HuH-7.5 (cell line): ENCODE data around the gene SEC14L3.
"Not testable (repeated sequence)": the region's sequence is repeated elsewhere in the genome, so short reads cannot be mapped to it uniquely, and the experiment has no call there.

Experiments
- DNase-seq: peaks from one replicate; pipeline ENCODE4 v3.0.0; 2011; ENCODE audit warnings: low spot score

The SEC14L3 gene

DNA sequence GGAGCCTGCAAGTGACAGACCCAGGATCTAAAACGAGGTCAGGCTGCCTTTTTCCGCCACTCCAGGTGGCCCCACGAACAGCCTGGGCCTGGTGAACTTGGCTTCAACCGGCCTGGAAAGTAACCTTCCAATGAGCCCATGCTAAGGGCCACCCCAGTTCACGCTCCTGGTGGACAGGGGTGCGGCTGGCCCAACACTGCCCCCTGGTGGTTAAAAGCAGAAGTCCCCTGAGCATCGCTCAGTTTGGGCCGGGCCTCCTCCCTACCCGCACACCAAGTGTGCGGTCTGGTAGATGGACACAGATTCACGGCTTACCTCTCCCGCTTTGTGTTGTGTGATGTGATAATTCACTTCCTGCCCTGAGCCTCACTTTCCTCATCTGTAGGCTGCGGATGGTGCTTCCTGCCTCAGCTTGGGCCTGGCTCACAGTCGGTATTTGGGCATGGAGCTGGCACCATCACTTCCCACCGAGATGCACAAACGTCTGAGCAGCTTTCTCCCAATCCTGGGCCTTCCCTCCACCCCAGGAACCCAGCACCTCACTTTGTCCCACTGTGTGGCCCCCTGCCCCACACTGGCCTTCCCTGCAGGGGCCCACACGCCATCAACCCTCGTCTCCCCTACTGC, 13.7 kb upstream of the SEC14L3 start:
- DNase-seq = peak; percentile 89

DNA sequence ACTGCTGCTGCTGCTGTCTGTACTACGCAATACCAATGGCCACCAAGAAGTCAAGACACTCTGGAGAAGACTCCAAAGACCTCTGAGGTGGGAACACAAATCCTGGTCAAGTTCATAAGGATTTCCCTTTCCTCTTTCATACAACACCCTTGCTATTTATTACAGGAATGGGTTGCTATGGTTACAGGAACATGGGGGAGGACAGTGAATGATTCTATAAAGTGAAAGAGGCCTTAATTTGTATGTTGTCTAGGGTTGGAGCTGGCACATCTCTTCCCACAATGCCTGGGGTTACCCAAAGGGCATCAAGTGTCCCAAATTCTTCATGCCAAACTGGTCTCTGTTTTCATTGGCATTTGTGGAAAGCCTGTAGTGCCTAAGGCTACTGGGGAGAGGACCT, 11.4 kb upstream of the SEC14L3 start:
- no peak for DNase-seq

DNA sequence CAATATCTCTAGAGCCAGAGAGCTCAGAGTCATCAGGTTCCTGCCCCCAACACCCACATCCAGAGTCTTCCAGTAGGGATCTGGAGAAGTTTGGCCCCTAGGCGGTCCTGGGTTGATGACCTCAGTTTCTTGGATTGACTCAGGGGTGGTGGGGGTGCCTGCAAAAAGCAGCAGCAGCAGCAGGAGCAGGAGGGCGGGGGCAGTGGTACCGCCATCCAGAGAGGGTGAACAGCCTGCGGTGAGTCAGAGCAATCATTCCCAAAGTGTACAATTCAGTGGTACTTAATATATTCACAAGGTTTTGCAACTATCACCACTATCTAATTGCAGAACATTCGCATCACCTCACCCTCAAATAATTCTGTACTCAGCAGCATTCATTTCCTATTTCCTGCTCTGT, 9.9 kb upstream of the SEC14L3 start:
- no peak for DNase-seq

DNA sequence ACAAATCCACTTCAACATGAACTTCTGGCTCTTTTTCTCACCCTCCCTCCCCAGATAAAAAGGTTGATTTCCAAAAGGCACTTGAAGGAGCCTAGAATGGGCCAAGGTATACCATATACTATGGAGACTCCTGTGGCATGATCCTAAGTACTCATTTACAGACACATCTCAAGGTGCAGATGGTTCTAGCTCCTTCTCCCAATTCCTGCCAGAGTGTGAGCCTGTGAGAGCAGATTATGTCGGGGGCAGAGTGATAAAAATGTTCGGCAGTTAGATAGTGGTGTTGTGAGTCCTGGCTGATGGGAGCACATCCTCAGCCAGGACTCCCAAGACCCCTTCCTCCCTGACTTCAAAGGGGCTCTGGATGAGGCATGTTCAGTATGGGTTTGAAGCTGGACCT, 8.2 kb upstream of the SEC14L3 start:
- no peak for DNase-seq

DNA sequence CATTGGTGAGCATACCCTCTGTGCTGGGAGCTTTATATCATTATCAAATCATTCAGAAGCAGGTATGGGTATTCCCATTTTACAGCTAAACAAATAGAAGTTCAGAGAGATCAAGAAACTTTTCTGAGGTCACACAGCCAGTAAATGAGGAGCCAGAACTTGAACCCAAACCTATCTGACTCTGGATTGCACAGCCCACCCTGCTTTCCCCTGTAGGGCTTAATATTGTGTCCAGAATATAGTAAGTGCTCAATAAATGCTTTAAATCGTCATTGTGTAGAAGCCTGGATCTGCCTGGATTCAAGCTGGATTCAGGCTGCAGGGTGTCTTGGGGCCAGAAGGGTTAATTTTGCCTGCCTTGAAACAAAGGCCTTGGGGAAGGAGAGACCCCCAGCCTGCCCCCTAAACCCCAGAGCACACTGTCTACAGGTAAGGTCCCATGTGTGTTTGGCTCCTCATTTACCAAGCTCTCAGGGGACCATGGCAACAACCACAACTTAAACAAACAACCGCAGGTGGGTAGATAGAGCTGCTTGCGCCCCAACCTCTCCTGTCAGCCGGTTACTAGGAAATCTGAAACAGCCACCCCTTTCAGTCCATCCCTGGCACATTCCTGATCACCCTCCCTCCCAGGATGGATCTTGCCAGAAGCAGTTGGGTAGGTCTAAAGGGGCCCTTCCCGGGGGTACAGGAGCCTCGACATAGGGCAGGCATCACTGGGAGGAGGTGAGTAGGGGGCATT, 3.0 kb upstream of the SEC14L3 start:
- no peak for DNase-seq

DNA sequence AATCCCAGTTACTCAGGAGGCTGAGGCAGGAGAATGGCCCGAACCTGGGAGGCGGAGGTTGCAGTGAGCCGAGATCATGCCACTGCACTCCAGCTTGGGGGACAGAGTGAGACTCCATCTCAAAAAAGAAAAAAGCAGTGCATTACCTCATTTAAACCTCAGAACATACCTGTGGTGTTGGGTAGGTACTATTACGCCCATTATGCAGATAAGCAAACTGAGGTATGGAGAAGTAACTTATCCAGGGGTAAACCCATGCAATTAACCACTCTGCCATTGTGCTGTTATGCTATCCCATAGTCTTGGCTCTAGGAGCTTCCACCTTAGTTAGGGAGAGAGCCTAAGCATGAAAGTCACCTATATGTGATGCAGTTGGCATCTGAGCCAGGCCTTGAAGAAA, 2.3 kb upstream of the SEC14L3 start:
- no peak for DNase-seq

DNA sequence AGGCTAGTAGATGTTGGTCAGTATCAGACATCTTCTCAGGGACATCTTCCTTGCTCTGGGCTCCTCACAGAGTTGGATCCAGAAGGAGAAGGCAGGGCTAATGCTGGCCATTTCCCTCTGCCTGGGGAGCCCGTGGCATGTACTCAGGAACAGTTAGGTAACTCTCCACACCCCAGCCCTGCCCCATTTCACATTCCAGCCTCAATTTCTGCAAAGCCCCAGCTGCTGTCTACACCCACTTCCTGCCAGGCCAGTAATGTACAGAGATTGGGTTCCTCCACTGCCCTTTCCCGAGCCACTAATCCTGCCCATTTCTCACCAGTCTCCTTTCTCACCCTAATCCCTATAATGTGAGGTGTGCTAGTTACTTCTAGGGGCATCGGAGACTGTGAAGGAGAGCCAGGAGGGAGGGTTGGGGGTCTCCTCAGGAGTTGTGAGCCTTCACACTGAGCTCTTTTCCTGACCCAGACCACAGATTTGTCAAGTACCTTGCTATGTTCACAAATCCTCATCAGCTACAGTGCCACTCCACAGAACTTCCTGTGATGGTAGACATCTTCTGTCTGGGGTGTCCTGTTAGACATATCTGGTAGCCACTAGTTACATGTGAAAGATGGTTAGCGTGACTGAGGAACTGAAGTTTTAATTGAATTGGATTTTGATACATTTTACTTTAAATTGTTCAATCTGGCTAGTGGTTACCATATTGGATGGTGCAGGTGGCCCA, 1.3 kb upstream of the SEC14L3 start:
- DNase-seq = no peak

DNA sequence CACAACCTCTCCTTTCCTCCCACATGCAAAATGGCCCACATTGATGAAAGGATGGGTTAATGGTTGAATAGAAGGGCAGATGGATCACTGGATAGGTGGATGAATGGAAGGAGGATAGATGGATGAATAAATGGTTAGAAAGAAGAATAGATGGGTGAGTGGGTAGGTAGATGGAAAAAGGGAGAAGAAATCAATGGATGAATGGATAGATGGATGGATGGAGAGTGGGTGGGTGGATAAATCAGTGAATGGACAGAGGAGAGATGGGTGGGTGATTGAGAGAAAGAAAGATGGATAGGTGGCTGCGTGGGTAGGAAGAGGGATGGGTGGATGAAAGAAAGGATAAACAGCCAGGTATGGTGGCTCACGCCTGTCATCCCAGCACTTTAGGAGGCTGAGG, 1.2 kb downstream of the SEC14L3 start:
- no peak for DNase-seq

DNA sequence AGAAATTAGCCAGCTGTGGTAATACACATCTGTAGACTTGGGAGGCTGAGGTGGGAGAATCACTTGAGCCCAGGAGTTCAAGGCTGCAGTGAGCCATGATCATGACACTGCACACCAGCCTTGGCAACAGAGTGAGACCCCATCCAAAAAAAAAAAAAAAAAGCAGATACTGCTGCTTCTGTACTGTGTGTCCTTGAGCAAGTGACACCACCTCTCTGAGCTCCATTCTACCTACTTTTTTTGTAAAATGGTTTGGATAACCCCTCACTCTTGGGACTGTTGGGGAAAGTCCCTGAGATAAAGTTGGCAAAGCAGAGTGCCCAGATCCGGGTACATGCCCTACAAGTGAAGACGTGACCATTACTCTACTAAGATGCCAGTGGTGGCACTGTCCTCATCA, 2.7 kb downstream of the SEC14L3 start:
- DNase-seq = no peak

DNA sequence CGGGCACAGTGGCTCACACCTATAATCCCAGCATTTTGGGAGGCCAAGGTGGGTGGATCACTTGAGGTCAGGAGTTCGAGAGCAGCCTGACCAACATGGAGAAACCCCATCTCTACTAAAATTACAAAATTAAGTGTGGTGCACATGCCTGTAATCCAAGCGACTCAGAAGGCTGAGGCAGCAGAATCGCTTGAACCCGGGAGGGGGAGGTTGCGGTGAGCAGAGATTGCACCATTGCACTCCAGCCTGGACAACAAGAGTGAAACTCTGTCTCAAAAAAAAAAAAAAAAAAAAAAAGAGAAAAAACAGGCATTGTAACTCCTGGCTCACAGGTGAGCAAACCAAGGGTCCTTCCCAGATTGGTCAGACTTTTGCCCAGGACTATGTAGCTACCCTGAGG, 11.3 kb downstream of the SEC14L3 start:
- DNase-seq = not testable (repeated sequence)

DNA sequence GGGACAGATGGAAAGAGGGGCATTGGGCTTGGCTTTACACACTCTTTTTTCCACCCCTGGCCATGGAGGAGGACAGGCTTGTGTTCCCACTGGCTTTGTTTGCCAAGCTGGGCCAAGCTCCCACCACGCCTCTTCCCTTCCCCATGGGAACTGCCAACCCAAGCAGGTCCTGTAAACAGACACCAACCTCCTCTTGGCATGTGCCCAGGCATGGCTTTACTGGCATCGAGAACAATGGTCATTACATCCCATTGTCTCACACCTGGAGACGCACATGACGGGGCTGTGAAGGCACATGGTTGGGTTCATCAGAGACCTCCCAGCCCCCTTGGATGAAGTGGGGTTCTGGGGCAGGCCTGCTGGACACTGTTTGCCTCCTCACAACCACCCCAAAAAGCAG, 11.7 kb downstream of the SEC14L3 start:
- no peak for DNase-seq

DNA sequence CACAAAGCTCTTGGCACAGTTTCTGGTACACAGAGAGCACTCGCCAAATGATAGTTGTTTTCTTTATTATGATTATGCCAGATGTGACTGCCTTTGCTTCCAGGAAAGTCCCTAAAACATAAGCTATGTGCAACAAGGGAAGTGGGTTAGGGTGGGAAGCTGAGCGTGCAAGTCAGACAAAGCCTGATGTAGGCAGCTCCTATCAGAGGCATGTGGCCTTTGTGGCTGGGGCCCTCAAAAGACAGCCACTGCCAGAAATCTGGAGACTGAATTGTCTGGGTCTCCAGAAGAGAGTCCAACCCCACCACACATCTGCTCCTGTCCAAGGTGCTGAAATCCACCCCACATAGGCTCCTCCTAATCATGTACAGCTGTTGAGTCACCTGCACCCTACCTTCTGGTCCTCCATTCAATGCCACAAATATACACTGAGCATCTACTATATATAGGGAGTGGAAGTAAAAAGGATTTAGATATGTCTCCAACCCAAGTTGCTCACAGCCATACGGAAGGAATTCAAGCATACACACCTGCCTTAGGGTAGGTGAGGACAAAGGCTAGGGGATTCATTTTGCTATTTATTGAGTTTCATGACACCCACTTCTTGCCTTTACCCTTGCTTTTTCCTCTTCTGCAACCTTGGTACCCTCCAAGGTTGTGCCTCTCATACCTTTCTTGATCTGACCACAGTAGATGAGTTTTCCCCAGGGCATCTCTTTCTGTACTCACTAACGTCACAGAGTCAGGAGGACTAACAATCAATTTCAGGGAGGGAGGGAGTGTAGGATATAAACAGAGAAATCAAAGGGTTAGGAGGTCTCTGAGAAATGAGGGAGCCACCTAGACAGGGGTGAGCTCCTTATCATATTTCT, 12.4 kb downstream of the SEC14L3 start:
- DNase-seq = no peak

DNA sequence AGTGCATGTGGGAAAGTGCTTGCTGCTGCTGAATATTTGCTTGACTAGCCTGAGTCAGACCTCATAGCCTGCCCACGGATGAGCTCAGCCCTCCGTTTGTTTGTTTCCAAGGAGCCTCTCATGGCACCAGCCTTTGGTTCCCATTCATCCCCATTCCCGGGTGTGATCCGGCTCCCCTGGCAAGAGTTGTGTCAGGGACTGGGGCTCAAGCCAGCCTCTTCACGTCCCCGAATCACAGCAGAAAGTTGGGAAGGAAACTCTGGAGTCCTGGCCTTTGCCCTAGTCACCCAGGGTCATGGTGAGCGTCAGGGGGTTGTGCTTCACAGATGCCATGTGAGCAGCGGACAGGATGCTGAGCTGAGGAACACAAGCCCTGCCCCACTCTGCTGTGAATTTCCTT, 13.8 kb downstream of the SEC14L3 start:
- DNase-seq = no peak

DNA sequence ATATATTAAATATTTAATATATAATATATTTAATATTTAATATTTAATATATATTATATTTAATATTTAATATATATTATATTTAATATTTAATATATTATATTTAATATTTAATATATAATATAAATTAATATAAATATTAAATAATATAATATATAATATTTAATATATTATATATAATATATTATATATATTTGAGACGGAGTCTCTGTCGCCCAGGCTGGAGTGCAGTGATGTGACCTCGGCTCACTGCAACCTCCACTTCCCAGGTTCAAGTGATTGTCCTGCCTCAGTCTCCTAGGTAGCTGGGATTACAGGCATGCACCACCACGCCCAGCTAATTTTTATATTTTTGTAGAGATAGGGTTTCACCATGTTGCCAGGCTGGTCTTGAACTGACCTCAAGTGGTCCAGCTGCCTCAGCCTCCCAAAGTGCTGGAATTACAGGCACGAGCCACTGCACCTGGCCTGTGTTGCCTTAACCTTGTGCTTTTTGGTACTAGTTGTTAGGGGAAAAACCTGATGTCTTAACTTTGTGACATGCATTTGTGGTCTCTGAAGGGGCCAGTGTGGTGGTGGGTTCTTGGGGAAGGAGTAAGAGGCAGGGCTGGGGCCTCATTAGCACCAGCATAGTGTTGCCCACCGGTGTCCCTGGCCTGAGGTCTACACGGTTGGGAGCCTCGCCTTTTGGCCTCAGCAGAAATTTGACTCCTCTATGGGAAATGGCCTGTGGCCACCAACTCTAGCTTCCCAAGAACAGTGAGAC, 16.6 kb downstream of the SEC14L3 start:
- DNase-seq = no peak

DNA sequence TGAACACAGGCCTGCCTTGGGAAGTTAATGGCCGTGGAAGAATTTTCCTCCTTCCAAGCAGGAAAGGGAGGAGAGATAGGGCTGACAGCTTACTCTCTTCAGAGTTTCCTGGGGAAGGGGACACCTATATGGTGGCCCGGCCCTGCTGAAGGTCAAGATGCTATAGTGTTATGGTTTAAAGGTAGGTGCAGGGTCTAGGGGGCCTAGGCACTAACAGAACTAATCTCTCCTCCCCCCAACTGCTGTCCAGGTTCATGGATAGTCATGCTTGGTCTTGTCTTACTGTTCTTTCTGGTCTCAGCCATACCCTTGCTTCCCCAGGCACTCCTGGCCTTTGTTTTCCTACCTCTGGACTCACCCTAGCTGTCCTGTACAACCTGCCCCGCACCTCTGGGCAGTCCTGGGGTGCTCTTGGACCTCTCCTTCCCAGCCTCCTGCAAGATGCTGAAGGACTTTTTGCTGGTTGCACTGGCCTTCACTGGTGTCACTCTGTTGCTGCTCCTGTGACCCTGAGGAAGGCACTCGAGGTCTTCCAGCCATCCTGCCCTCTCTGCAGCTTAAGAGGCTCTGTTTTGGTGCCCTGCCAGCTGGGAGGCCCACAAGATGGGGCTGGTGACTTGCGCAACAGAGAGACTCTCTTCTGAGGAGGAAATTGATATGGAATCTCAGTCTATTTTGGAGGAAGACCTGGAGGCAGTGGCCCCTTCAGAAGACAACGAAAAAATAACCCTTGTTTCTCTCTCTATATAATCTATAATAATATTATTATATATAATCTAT, 17.9 kb downstream of the SEC14L3 start:
- no peak for DNase-seq

DNA sequence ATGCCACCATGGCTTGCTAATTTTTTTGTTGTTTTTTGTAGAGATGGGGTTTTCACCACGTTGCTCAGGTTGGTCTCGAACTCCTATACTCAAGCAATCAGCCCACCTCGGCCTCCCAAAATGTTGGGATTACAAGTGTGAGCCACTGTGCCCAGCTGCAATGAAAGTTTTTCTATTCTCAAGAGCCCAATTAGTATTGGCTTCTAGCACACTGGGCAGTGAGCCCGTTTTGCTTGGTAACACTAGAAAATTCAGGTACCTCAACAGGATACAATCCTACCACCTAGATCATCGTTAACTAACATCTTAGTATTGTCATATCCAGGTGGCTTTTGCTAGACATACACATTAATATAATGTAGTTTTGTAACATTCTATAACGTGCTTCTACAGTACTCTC, 19.0 kb downstream of the SEC14L3 start:
- no peak for DNase-seq

DNA sequence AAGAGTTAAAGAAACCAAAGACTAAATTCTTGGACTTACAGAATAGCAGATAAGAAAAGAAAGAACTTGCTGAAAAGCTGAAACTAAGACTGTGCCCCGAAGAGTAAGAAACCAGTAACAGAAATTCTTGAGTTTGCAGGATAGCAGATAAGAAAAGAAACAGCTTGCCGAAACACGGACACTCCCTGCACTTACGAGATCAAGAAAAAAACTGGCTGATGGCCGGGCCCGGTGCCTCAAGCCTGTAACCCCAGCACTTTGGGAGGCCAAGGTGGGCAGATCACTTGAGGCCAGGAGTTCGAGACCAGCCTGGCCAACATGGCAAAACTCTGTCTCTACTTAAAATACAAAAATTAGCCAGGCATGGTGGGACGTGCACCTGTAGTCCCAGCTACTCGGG, 20.3 kb downstream of the SEC14L3 start:
- not testable (repeated sequence) for DNase-seq

DNA sequence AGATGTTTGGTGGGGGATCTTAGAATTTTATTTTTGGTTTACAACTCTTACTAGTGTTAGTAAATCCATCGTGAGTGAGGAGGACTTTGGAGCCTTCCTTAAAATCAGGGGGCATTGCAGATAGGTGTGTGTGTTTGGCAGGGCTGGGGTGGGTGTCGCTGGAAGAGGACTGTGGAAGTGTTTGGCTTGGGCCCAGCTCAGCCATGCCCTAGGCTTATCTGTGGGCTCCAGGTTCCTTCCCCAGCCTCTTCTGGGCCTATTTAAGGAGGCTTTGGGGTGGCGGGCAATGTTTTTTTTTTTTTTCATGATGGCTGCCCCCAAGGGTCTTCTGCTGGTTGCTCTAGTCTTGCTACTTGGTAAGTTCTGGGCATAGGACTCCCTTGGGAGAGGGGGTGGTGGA, 24.2 kb downstream of the SEC14L3 start:
- no peak for DNase-seq

DNA sequence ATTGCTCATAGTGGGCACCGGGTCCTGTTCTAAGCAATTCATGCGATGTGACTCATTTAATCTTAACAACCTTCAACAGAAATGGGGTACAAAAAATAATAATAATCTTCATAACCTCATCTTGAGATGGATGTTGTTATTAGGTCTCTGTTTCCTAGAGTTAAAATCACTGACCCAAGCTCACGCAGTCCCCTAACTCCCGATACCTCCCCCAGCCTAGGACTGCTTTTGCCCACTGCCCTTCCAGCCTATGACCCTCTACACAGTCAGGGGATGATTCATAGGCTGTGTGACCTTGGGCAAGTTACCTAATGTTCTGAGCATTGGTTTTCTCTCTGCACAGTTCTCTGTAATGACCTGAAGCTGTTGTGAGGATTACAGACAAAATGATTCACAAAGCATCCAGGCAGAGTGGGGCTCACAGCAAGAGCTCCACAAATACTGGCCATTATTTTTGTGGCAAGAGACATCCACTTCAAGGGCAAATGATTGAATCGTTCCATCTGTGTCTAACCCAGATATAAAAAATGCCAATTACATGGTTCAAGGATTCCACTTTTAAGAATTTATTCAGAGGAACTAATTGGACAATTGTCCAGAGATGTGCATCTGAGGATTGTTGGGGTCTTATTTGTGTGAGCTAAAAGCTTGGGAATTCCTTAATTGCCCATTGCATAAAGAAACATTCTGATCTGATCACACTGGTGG, 26.2 kb downstream of the SEC14L3 start:
- DNase-seq = no peak
